Kidney epithelial cell (primary cell): ENCODE results near the gene ANKS1B. TPM values are rescaled to one million over a fixed set of nuclear protein-coding genes. Genes with fewer than 3 reads are reported as not detected.
"Not testable (repeated sequence)": the region's sequence is repeated elsewhere in the genome, so short reads cannot be mapped to it uniquely, and the experiment has no call there.

Experiments
- DNase-seq: peaks from one replicate; pipeline ENCODE4 v3.0.0-alpha.2; 2010; ENCODE audit warnings: low read depth
- H3K27me3 ChIP-seq: 2 replicates; pipeline ENCODE4 v1.6.0; 2011; ENCODE audit warnings: low read length; ENCODE audit not compliant: control insufficient read depth, insufficient read depth
- H3K36me3 ChIP-seq: 2 replicates; pipeline ENCODE4 v1.5.1; 2011; ENCODE audit warnings: low read length; ENCODE audit not compliant: control insufficient read depth, insufficient read depth
- H3K4me3 ChIP-seq: 2 replicates; pipeline ENCODE4 v1.5.1; 2011; ENCODE audit warnings: low read depth, mild to moderate bottlenecking, control low read depth, low read length
- CTCF ChIP-seq: IDR thresholded peaks from 2 replicates; pipeline ENCODE4 v1.5.1; 2011; ENCODE audit warnings: mild to moderate bottlenecking, moderate library complexity, low read length, control low read depth, inconsistent platforms; ENCODE audit not compliant: insufficient read depth, poor library complexity, severe bottlenecking
- total RNA-seq: library from RNA; depleted of rRNA; stranded (reverse); fragments of >200 nt; gene quantifications from 2 replicates; pipeline ENCODE4 v1.2.3, GENCODE V29; 2015

Gene ANKS1B
- total RNA-seq, 1 donor from 2014 or later, result 0.13 TPM

DNA sequence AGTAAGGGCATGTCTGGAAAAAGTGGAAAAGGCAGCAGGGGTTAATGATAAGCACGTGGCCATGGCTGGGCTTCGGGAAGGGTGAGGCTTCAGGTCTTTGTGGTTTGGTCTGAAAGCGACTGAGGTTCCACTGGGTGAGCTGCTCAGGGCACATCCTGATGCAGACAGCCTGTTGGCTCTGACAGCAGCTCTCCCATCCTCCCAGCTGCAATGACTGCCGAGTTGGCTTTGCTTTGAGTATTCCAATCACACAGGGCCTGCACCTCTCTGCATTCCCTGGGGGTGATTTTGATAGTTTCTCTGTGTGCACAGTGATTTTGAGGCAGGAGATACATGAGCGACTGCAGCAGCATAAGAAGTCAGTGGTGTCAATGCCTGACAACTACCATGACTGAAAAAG lies 948.9 kb downstream of the ANKS1B start:
- Histone ChIP-seq H3K36me3 (no peaks in the 10 kb centered on the region), H3K27me3 (no peaks in the 10 kb centered on the region), H3K4me3 (no peak overlapping the region)
- no peak for TF ChIP-seq CTCF
- no peak for DNase-seq

GRCh38 chr12:99034201-99034600 lies 950.5 kb downstream of the ANKS1B start:
- not testable (repeated sequence) for H3K4me3 ChIP-seq, H3K36me3 ChIP-seq, H3K27me3 ChIP-seq, DNase-seq

DNA sequence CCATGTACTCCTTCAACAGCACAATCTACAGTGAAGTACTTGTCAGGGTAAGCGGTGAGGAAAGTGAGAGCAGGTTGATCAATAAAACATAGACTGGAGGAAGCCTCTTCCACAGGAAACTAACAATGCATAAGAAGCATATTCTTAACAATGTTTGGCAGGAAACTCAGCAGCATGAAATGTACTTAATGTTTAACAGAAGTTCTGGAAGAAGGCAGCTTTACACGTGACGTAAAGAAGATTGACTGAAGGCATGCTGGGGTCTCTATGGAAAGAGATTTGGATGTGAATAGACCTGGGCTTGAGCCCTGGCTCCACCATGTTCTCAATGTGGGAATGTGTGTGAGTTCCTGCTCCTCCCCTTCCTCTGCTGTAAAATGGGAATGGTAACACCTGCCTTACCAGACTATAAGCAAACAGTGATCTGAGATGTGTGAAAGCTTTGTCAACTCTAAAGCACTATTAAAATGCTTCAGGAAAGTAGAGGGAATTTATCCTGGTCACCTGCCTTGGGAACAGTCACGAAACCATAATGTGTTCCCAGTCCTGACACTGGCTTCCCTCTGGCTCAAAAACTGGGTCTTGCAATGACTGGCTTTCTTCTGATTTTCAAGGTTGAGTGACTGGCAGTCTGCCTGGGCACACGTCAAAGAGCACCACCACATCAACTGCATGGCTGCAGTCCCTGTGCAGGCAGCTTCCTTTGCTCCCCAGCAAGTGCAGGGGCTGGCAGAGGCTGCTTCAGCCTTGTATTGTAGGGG lies 955.0 kb downstream of the ANKS1B start:
- DNase-seq, result no peak
- Histone ChIP-seq H3K36me3 (no peaks in the 10 kb centered on the region), H3K4me3 (no peak overlapping the region), H3K27me3 (no peaks in the 10 kb centered on the region)
- TF ChIP-seq CTCF, result no peak

GRCh38 chr12:99027461-99027860 lies 957.3 kb downstream of the ANKS1B start:
- Histone ChIP-seq H3K36me3 (no peaks in the 10 kb centered on the region), H3K27me3 (no peaks in the 10 kb centered on the region), H3K4me3 (no peak overlapping the region)
- no peak for TF ChIP-seq CTCF
- DNase-seq, result no peak

- H3K4me3 ChIP-seq, result no peak overlapping the region
- TF ChIP-seq CTCF, result no peak
- no peak for DNase-seq
- H3K27me3 ChIP-seq, result no peaks in the 10 kb centered on the region
- no peaks in the 10 kb centered on the region for H3K36me3 ChIP-seq
Measured at GRCh38 chr12:99027055-99027393, 957.7 kb downstream of the ANKS1B start.

DNA sequence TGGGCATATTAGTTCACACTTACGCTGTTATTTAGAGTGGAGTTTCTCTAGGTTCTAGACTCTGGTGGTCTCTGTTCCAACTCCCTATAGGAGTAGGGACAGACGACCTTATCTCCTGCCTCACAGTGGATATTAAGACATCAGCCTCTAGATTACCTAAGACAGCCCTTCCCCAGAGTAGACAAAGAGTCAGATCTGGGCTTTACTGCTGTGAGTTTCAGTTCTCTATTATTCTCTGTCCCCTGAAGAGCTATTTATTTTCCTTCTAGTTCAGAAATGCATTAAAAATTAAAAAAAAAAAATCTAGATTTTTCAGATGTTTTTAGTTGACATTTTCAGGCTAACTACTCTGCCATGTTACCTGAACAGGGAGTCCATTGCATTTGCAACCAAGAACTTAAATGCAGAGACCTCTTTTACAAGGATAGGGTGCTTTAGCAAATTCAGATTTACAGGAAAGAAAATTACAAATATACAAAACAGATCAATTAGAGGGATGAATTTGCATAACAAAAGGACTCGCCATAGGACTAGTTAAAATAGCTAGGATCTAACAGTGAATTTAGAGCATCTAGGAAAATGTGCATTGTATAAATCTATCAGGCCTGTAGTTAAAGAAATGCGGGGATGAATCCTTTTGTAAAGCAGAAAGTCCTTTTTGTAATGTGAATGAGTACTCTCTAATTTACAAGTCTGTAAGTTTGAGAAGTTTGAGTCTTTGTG lies 958.2 kb downstream of the ANKS1B start:
- H3K4me3 ChIP-seq, result no peak overlapping the region
- H3K27me3 ChIP-seq, result no peaks in the 10 kb centered on the region
- no peak for TF ChIP-seq CTCF
- DNase-seq, result no peak
- H3K36me3 ChIP-seq, result no peaks in the 10 kb centered on the region
